DND-41 (cell line): ENCODE measurements around the gene SPACA7.

Experiments
- ATAC-seq: fragments of 200-7000 bp; cut with Tn5 transposase; 3 replicates; pipeline ENCODE4 v1.9.1; 2021; ENCODE audit warnings: low read depth; ENCODE audit not compliant: insufficient read depth
- DNase-seq: peaks from one replicate; pipeline ENCODE4 v3.0.0-alpha.2; 2020
- H2AFZ ChIP-seq: 2 replicates; pipeline ENCODE4 v1.6.0; 2012; ENCODE audit warnings: low read depth, low read length
- H3K27ac ChIP-seq: 2 replicates; pipeline ENCODE4 v1.5.1; 2012; ENCODE audit warnings: low read length, inconsistent platforms
- H3K27me3 ChIP-seq: fragments of 200-600 bp; sonication (generic); 2 replicates; pipeline ENCODE4 v1.6.0; 2012; ENCODE audit warnings: low read length, mild to moderate bottlenecking, inconsistent platforms; ENCODE audit not compliant: insufficient read depth, poor library complexity
- H3K36me3 ChIP-seq: 2 replicates; pipeline ENCODE4 v1.5.1; 2012; ENCODE audit warnings: low read length, inconsistent platforms; ENCODE audit not compliant: insufficient read depth
- H3K4me1 ChIP-seq: 2 replicates; pipeline ENCODE4 v1.5.1; 2012; ENCODE audit warnings: mild to moderate bottlenecking, low read length; ENCODE audit not compliant: insufficient read depth
- H3K4me2 ChIP-seq: 2 replicates; pipeline ENCODE4 v1.6.0; 2012; ENCODE audit warnings: mild to moderate bottlenecking, moderate library complexity, low read length, inconsistent platforms; ENCODE audit not compliant: insufficient read depth
- H3K4me3 ChIP-seq, 2 experiments: fragments of 200-600 bp in 1 of 2; shearing (Covaris generic) in 1 of 2; 2 replicates each; pipeline ENCODE4 v1.5.1; 2012 to 2016; ENCODE audit warnings: inconsistent platforms in 2 of 2, low read length in 2 of 2, mild to moderate bottlenecking in 2 of 2, low read depth in 1 of 2, moderate library complexity in 1 of 2
- H3K79me2 ChIP-seq: 2 replicates; pipeline ENCODE4 v1.6.0; 2012; ENCODE audit warnings: low read length, inconsistent platforms; ENCODE audit not compliant: insufficient read depth
- H3K9ac ChIP-seq: 2 replicates; pipeline ENCODE4 v1.6.0; 2012; ENCODE audit warnings: low read depth, mild to moderate bottlenecking, inconsistent platforms, low read length, moderate library complexity
- H3K9me3 ChIP-seq: 2 replicates; pipeline ENCODE4 v1.5.1; 2012; ENCODE audit warnings: low read length, moderate library complexity, mild to moderate bottlenecking, inconsistent platforms; ENCODE audit not compliant: insufficient read depth, severe bottlenecking
- H4K20me1 ChIP-seq: 2 replicates; pipeline ENCODE4 v1.6.0; 2012; ENCODE audit warnings: low read length; ENCODE audit not compliant: insufficient read depth
- EZH2 ChIP-seq: IDR thresholded peaks from 3 replicates; pipeline ENCODE4 v1.6.1; 2012; ENCODE audit warnings: borderline replicate concordance, low read depth, mild to moderate bottlenecking, moderate library complexity, low read length, inconsistent platforms; ENCODE audit not compliant: severe bottlenecking
- TF ChIP-seq, protein P1 (sequence below): IDR thresholded peaks from 2 replicates; pipeline ENCODE4 v1.5.1; 2012; ENCODE audit warnings: borderline replicate concordance, low read length, moderate library complexity, mild to moderate bottlenecking; ENCODE audit not compliant: poor library complexity, severe bottlenecking; ENCODE audit errors: extremely low read depth

Gene SPACA7

DNA sequence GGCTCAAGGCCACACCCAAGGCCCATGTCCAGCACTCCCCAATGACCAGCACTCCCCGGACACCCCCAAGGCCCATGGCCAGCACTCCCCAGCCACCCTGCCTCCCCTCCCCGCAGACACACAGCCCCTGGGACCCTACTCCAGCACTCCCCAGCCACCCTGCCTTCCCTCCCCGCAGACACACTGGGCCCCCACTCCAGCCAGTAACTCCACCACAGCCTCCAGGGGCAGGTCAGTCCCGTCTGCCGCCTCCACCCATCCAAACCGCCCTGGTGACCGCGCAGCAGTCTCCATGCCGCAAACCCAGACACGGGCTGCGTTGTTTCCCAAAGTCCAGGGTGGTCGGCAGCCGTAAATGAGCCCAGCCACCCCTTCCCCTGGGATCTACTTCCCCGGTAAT, 70.7 kb downstream of the SPACA7 start:
- ATAC-seq (no peak), DNase-seq (no peak)
- no peaks in the 10 kb centered on the region for H3K9me3 ChIP-seq
- peaks cover 3% of the 10 kb centered on the region; the same call in 1 of the 2 replicates for H4K20me1 ChIP-seq
- H3K27ac ChIP-seq, result no peak overlapping the region
- no peak overlapping the region for H2AFZ ChIP-seq
- H3K27me3 ChIP-seq, result peaks cover 2% of the 10 kb centered on the region
- H3K79me2 ChIP-seq, result no peaks in the 10 kb centered on the region
- no peak overlapping the region for H3K4me3 ChIP-seq
- TF ChIP-seq, protein P1, sequence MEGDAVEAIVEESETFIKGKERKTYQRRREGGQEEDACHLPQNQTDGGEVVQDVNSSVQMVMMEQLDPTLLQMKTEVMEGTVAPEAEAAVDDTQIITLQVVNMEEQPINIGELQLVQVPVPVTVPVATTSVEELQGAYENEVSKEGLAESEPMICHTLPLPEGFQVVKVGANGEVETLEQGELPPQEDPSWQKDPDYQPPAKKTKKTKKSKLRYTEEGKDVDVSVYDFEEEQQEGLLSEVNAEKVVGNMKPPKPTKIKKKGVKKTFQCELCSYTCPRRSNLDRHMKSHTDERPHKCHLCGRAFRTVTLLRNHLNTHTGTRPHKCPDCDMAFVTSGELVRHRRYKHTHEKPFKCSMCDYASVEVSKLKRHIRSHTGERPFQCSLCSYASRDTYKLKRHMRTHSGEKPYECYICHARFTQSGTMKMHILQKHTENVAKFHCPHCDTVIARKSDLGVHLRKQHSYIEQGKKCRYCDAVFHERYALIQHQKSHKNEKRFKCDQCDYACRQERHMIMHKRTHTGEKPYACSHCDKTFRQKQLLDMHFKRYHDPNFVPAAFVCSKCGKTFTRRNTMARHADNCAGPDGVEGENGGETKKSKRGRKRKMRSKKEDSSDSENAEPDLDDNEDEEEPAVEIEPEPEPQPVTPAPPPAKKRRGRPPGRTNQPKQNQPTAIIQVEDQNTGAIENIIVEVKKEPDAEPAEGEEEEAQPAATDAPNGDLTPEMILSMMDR, result no peak
- H3K9ac ChIP-seq, result no peak overlapping the region
- no peak overlapping the region for H3K4me2 ChIP-seq
- no peaks in the 10 kb centered on the region for H3K36me3 ChIP-seq
- H3K4me1 ChIP-seq, result no peaks in the 10 kb centered on the region

DNA sequence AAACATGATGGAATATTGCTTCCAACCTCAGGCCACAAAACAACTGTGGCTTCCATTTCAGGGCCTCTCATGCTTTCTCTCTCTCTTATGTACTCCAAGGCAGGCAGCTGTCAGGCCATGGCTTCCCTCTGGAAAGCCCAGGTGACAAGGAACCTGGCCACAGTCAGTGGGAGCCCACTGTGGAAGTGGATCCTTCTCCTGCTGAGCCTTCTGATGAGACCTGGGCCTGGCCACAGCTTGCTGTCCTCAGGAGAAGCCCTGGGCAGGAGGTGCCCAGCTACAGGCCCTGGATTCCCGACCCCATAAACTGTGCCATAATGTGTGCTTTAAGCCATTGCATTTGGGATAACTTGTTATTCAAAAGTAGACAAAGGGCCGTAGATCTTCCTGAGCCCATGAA, 71.2 kb downstream of the SPACA7 start:
- Histone ChIP-seq H3K4me2 (no peak overlapping the region), H3K4me3 (no peak overlapping the region), H3K4me1 (no peaks in the 10 kb centered on the region), H3K9me3 (no peaks in the 10 kb centered on the region), H3K36me3 (no peaks in the 10 kb centered on the region), H3K27me3 (peaks cover 2% of the 10 kb centered on the region), H3K27ac (no peak overlapping the region), H3K79me2 (no peaks in the 10 kb centered on the region), H4K20me1 (peaks cover 3% of the 10 kb centered on the region; the same call in 1 of the 2 replicates), H3K9ac (no peak overlapping the region), H2AFZ (no peak overlapping the region)
- no peak for ATAC-seq
- no peak for DNase-seq
- TF ChIP-seq EZH2, result no peak
- TF ChIP-seq, protein P1, result no peak

DNA sequence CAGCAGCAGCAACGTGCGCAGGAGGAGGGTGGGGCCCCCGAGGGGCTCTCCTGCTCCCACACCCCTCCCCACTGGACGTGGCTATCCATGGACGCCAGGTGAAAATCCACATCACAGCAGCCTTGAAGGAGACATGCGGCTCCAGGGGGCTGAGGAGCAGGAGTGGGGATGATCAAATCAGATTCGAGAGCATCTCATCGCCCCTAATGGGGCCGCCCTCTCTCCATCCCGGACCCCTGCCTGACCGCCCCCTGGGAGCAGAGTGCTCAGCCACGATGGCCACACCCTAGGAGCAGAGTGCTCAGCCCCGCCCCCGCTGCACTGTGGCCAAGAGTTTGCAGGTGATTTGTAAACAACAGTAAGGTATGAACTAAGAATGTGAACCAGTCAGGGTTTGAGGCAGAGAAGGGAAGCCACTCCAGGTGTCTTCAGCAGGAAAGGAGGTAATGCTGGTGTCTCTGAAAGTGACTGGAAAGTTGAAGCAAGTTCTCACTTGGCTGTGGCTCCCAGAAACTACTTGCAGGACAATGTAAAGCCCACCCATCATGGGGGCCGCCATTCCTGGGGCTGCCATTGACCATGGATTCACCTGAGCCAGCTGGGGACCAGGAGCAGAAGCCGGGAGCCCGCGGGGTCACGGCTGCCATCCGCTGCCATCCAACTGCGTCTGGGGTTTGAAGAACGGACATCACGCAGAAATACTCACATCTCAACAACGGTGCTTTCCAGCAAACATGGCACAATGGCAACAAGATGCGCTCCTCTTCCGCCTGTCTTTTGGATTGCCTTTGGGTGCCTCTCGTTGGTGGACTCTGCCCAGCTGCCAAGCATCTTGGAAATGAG, 71.8 kb downstream of the SPACA7 start:
- H3K4me1 ChIP-seq, result no peaks in the 10 kb centered on the region
- DNase-seq (no peak), ATAC-seq (no peak)
- H3K36me3 ChIP-seq, result no peaks in the 10 kb centered on the region
- H3K4me2 ChIP-seq, result no peak overlapping the region
- H3K27ac ChIP-seq, result no peak overlapping the region
- H3K9ac ChIP-seq, result no peak overlapping the region
- H3K27me3 ChIP-seq, result peaks cover 2% of the 10 kb centered on the region
- no peak overlapping the region for H3K4me3 ChIP-seq
- TF ChIP-seq, protein P1, result no peak
- TF ChIP-seq EZH2, result no peak
- H3K9me3 ChIP-seq, result no peaks in the 10 kb centered on the region
- H2AFZ ChIP-seq, result no peak overlapping the region
- H3K79me2 ChIP-seq, result no peaks in the 10 kb centered on the region
- H4K20me1 ChIP-seq, result peaks cover 3% of the 10 kb centered on the region; the same call in 1 of the 2 replicates
